Neural cell (in vitro differentiated cells): ENCODE data around the gene CFTR. TPM values are rescaled to one million over a fixed set of nuclear protein-coding genes. Genes with fewer than 3 reads are reported as not detected.

ENCODE experiments used
- H2AFZ ChIP-seq: fragments of 200-600, 300-800 bp; sonication (generic), shearing (Covaris generic); 2 replicates; pipeline ENCODE4 v1.6.0; 2014; ENCODE audit warnings: low read depth, mild to moderate bottlenecking, antibody characterized with exemption, low read length, moderate library complexity
- H3F3A ChIP-seq: fragments of 200-600 bp; shearing (Covaris generic); 2 replicates; pipeline ENCODE4 v1.6.1; 2016; ENCODE audit warnings: mild to moderate bottlenecking, moderate library complexity, mixed read lengths, antibody characterized with exemption, low read length; ENCODE audit not compliant: insufficient read depth, poor library complexity, severe bottlenecking
- H3K27ac ChIP-seq: fragments of 200-600, 300-800 bp; sonication (generic), shearing (Covaris generic); 2 replicates; pipeline ENCODE4 v1.5.1; 2014; ENCODE audit warnings: mild to moderate bottlenecking, low read length, moderate library complexity
- H3K27me3 ChIP-seq: fragments of 300-800, 200-600 bp; sonication (generic), shearing (Covaris generic); 2 replicates; pipeline ENCODE4 v1.6.0; 2014; ENCODE audit warnings: mild to moderate bottlenecking, low read depth, low read length, moderate library complexity; ENCODE audit not compliant: insufficient read depth
- H3K36me3 ChIP-seq: fragments of 300-800, 200-600 bp; sonication (generic), shearing (Covaris generic); 2 replicates; pipeline ENCODE4 v1.5.1; 2014; ENCODE audit warnings: mild to moderate bottlenecking, antibody characterized with exemption, low read length, moderate library complexity; ENCODE audit not compliant: insufficient read depth
- H3K4me2 ChIP-seq: fragments of 300-800, 200-600 bp; sonication (generic), shearing (Covaris generic); 2 replicates; pipeline ENCODE4 v1.6.0; 2014; ENCODE audit warnings: mild to moderate bottlenecking, low read length
- H3K4me3 ChIP-seq: fragments of 300-800, 200-600 bp; sonication (generic), shearing (Covaris generic); 2 replicates; pipeline ENCODE4 v1.5.1; 2014; ENCODE audit warnings: mild to moderate bottlenecking, low read length, moderate library complexity
- H3K79me2 ChIP-seq: fragments of 200-600 bp; shearing (Covaris generic); replicated peaks from 2 replicates; pipeline ENCODE4 v1.6.0; 2014; ENCODE audit warnings: mild to moderate bottlenecking, low read length, moderate library complexity; ENCODE audit not compliant: insufficient read depth
- H3K9ac ChIP-seq: fragments of 300-800, 200-600 bp; sonication (generic), shearing (Covaris generic); 2 replicates; pipeline ENCODE4 v1.6.1; 2016; ENCODE audit warnings: mild to moderate bottlenecking, low read length, mixed read lengths
- H3K9me2 ChIP-seq: fragments of 200-600 bp; shearing (Covaris generic); 2 replicates; pipeline ENCODE4 v1.6.1; 2016; ENCODE audit warnings: mild to moderate bottlenecking, low read length, mixed read lengths; ENCODE audit not compliant: insufficient read depth
- H3K9me3 ChIP-seq: fragments of 200-600, 300-800 bp; sonication (generic), shearing (Covaris generic); 2 replicates; pipeline ENCODE4 v1.6.1; 2016; ENCODE audit warnings: mild to moderate bottlenecking, mixed run types, low read length, moderate library complexity, mixed read lengths
- H4K20me1 ChIP-seq: fragments of 200-600 bp; shearing (Covaris generic); 2 replicates; pipeline ENCODE4 v1.6.1; 2016; ENCODE audit warnings: mild to moderate bottlenecking, mixed run types; ENCODE audit not compliant: insufficient read depth
- EP300 ChIP-seq: fragments of 450-650 bp; conservative IDR thresholded peaks from 2 replicates; pipeline ENCODE4 v1.6.1; 2014; ENCODE audit warnings: antibody characterized with exemption, mild to moderate bottlenecking, moderate library complexity; ENCODE audit not compliant: poor library complexity, severe bottlenecking
- EZH2 ChIP-seq: fragments of 200-600, 300-800 bp; shearing (Covaris generic), sonication (generic); IDR thresholded peaks from 2 replicates; pipeline ENCODE4 v1.6.1; 2014; ENCODE audit warnings: antibody characterized with exemption, low read length, borderline replicate concordance, mild to moderate bottlenecking; ENCODE audit not compliant: insufficient read depth, poor library complexity, severe bottlenecking
- MXI1 ChIP-seq: fragments of 450-650 bp; conservative IDR thresholded peaks from 2 replicates; pipeline ENCODE4 v1.6.1; 2014; ENCODE audit warnings: antibody characterized with exemption, mild to moderate bottlenecking; ENCODE audit not compliant: poor library complexity, severe bottlenecking
- POLR2AphosphoS5 ChIP-seq: IDR thresholded peaks from 2 replicates; pipeline ENCODE4 v1.6.1; 2012
- RAD21 ChIP-seq: fragments of 450-650 bp; conservative IDR thresholded peaks from 2 replicates; pipeline ENCODE4 v1.6.1; 2014; ENCODE audit warnings: antibody characterized with exemption, mild to moderate bottlenecking, moderate library complexity
- SMC3 ChIP-seq: fragments of 450-650 bp; conservative IDR thresholded peaks from 2 replicates; pipeline ENCODE4 v1.6.1; 2014; ENCODE audit warnings: antibody characterized with exemption, mild to moderate bottlenecking, moderate library complexity; ENCODE audit not compliant: poor library complexity
- TAF1 ChIP-seq: IDR thresholded peaks from 2 replicates; pipeline ENCODE4 v1.6.1; 2012; ENCODE audit warnings: low read depth
- polyA plus RNA-seq: library from polyadenylated mRNA; depleted of rRNA; stranded (reverse); fragments of >200 nt; gene quantifications from 2 replicates; pipeline ENCODE4 v1.2.3, GENCODE V29; 2014
- TF ChIP-seq, protein P1 (sequence below): IDR thresholded peaks from 2 replicates; pipeline ENCODE4 v1.6.1; 2012; ENCODE audit warnings: borderline replicate concordance
- TF ChIP-seq, protein P2 (sequence below): fragments of 450-650 bp; IDR thresholded peaks from 2 replicates; pipeline ENCODE4 v1.5.1; 2014; ENCODE audit warnings: antibody characterized with exemption, mild to moderate bottlenecking, moderate library complexity; ENCODE audit not compliant: poor library complexity, severe bottlenecking

CFTR gene
- polyA plus RNA-seq, 1 donor from 2014 or later: not detected

DNA sequence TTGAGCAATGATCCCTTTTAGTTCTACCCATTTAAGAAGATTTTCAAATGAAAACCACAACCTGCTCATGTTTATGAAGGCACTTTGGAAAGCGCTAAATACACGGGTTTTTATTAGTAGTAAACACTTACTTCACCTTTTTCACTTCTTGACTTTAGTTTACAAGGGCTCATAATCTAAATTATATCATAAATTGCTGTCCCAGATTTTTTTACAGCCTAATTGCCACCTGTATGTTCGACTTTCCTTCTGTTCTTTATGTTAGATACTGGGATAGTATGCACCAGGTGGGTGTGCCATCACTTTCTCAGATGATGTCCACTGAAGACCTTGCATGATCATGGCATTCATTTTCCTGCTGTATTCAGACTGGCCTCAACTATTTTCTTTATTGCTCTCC lies 22.5 kb downstream of the CFTR start:
- no peak overlapping the region for H3K4me3 ChIP-seq
- H3K36me3 ChIP-seq: no peaks in the 10 kb centered on the region
- no peaks in the 10 kb centered on the region for H3K79me2 ChIP-seq
- H4K20me1 ChIP-seq: no peaks in the 10 kb centered on the region
- no peaks in the 10 kb centered on the region for H3K27me3 ChIP-seq
- H3K27ac ChIP-seq: no peak overlapping the region
- H3K4me2 ChIP-seq: no peak overlapping the region
- no peaks in the 10 kb centered on the region for H3K9me3 ChIP-seq
- H3F3A ChIP-seq: no peaks in the 10 kb centered on the region
- H3K9me2 ChIP-seq: no peaks in the 10 kb centered on the region
- TF ChIP-seq EZH2: no peak
- no peak for TF ChIP-seq EP300
- no peak for TF ChIP-seq POLR2AphosphoS5
- TF ChIP-seq, protein P1, sequence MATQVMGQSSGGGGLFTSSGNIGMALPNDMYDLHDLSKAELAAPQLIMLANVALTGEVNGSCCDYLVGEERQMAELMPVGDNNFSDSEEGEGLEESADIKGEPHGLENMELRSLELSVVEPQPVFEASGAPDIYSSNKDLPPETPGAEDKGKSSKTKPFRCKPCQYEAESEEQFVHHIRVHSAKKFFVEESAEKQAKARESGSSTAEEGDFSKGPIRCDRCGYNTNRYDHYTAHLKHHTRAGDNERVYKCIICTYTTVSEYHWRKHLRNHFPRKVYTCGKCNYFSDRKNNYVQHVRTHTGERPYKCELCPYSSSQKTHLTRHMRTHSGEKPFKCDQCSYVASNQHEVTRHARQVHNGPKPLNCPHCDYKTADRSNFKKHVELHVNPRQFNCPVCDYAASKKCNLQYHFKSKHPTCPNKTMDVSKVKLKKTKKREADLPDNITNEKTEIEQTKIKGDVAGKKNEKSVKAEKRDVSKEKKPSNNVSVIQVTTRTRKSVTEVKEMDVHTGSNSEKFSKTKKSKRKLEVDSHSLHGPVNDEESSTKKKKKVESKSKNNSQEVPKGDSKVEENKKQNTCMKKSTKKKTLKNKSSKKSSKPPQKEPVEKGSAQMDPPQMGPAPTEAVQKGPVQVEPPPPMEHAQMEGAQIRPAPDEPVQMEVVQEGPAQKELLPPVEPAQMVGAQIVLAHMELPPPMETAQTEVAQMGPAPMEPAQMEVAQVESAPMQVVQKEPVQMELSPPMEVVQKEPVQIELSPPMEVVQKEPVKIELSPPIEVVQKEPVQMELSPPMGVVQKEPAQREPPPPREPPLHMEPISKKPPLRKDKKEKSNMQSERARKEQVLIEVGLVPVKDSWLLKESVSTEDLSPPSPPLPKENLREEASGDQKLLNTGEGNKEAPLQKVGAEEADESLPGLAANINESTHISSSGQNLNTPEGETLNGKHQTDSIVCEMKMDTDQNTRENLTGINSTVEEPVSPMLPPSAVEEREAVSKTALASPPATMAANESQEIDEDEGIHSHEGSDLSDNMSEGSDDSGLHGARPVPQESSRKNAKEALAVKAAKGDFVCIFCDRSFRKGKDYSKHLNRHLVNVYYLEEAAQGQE: no peak
- TF ChIP-seq RAD21: no peak
- TF ChIP-seq, protein P2, sequence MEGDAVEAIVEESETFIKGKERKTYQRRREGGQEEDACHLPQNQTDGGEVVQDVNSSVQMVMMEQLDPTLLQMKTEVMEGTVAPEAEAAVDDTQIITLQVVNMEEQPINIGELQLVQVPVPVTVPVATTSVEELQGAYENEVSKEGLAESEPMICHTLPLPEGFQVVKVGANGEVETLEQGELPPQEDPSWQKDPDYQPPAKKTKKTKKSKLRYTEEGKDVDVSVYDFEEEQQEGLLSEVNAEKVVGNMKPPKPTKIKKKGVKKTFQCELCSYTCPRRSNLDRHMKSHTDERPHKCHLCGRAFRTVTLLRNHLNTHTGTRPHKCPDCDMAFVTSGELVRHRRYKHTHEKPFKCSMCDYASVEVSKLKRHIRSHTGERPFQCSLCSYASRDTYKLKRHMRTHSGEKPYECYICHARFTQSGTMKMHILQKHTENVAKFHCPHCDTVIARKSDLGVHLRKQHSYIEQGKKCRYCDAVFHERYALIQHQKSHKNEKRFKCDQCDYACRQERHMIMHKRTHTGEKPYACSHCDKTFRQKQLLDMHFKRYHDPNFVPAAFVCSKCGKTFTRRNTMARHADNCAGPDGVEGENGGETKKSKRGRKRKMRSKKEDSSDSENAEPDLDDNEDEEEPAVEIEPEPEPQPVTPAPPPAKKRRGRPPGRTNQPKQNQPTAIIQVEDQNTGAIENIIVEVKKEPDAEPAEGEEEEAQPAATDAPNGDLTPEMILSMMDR: no peak
- TF ChIP-seq SMC3: no peak
- no peak for TF ChIP-seq MXI1
- no peak for TF ChIP-seq TAF1
- H2AFZ ChIP-seq: no peak overlapping the region
- H3K9ac ChIP-seq: no peak overlapping the region

DNA sequence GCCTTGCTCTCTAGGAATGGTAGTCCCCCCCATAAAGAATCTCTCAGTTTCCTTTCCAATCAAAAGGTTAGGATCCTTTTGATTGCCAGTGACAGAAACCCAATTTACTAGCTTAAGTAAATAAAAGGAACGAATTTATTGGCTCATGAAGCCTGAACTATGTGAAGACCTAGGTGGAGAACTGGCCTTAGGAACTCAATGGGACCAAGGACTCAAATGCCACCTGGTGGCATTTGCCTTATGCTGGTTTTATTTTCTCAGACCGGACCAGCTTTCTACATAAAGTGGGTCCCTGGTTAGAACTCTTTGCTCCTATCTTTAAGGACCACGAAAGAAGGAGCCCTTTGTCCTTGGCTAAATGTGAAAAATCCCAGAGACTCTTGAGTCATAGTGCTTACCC lies 25.4 kb downstream of the CFTR start:
- H3K4me3 ChIP-seq: no peak overlapping the region
- no peaks in the 10 kb centered on the region for H3F3A ChIP-seq
- H3K9ac ChIP-seq: no peak overlapping the region
- no peaks in the 10 kb centered on the region for H3K36me3 ChIP-seq
- H3K9me2 ChIP-seq: no peaks in the 10 kb centered on the region
- no peak overlapping the region for H2AFZ ChIP-seq
- no peak for TF ChIP-seq SMC3
- TF ChIP-seq, protein P2: no peak
- no peak for TF ChIP-seq POLR2AphosphoS5
- no peak overlapping the region for H3K4me2 ChIP-seq
- H3K79me2 ChIP-seq: no peaks in the 10 kb centered on the region
- no peaks in the 10 kb centered on the region for H3K27me3 ChIP-seq
- H3K27ac ChIP-seq: no peak overlapping the region
- H4K20me1 ChIP-seq: no peaks in the 10 kb centered on the region
- H3K9me3 ChIP-seq: no peaks in the 10 kb centered on the region
